Posterior cingulate gyrus (tissue), 11 donors: Measurements from ENCODE around the gene FABP6.

ENCODE experiments used
- DNase-seq, 10 donors: peaks; one replicate each; pipeline versions ENCODE4 v3.0.0 to v3.0.0-alpha.2; 2020 to 2021; ENCODE audit warnings: mixed read lengths in 3 of 10
- intact Hi-C: fragments of 100-400 bp; cut with DNase I; formaldehyde crosslinking; loops from one replicate; pipeline ENCODE4 v1.15.1; 2023

The FABP6 gene

DNA sequence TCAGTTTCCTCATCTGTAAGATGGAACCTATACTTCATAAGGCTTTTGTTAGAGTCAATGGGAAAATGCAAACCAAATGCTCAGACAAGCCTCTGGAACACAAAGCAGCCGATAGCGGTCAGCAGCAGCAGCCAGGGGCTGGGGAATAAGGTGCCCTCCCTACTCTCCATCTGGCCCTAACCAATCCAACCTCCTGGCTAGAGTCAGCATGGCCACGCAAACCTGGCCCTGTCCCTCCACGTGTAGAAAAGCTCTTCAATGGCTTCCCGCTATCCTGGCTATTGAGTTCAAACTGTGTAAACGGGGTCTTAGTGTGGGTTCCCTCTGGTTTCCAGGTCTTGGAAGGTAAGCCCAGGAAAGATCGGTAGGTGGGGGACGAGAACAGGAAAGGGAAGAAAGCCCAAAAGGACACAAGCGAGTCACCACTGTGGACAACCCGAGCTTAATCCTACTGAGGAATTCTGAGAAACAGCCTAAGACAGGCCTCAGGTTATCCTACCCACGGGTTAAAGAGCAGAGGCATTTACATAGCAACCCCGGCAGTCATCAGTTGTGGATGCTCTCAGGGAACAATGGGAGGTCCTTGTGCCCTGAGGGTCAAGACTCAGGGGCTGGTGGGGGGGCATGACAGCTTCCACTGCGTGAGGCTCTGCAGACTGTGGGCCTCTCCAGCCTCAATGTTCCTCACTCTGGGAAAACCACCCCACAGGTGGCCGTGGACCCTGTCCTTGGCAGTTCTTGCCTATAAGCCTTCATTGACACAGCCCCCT, 30.9 kb downstream of the FABP6 start:
- DNase-seq = peak in 1 of 10 donors; percentile 36
- intact Hi-C loops = no loop called here

- intact Hi-C loops = no loop called here
- DNase-seq = peak in 2 of 10 donors; percentile 47 to 51
Observed at GRCh38 chr5:160260881-160261815, 31.8 kb downstream of the FABP6 start.

- intact Hi-C loops = no loop called here
- peak in 2 of 10 donors; percentile 29 to 45 for DNase-seq
Observed at GRCh38 chr5:160262151-160263074, 33.1 kb downstream of the FABP6 start.

DNA sequence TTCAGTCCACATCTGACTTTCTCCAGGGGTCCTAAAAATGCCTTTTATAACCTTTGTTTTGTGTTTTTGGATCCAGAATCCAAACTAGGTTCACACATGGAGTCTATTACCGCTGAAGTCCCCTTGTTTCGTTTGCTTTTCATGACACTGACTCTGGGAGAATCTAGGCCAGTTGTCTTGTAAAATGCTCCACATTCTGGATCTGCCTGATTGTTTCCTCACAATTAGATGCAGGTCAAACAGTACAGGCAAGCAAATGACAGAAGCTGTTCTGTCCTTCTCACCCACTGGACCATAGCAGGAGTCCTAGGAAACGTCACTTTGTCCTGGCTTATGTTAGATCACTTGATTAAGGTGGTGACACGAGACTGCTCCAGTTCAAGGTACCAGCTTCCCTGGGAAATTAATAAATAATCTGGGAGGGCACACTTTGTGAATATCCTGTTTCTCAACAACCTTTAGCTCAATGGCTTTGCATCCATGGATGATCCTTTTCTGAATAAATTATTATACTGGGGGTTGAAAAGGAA, 34.1 kb downstream of the FABP6 start:
- intact Hi-C loops = no loop called here
- peak in 1 of 10 donors; percentile 0 for DNase-seq

GRCh38 chr5:160266044-160266443, 36.7 kb downstream of the FABP6 start:
- DNase-seq = peak in 2 of 10 donors; percentile 33 to 35
- intact Hi-C loops = no loop called here

GRCh38 chr5:160266752-160267345, 37.5 kb downstream of the FABP6 start:
- intact Hi-C loops = no loop called here

DNA sequence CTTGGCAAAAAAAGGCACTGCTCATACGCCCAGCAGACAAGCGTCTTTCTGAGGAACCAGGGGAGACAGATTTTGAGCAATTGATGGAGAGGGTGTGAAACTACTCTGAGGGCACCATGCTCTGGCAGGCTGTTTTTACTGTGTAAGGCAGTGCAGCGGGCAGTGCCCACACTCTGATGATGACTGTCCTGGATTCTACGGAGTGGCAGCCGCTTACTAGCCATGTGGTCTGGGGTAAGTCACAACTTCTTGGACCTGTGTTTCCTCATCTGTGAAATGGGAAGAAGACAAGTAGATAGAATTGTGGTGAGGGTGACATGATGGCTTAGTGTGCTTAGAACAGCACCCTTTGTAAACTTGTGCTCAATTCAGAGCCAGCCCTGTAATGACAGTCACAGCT, 38.8 kb downstream of the FABP6 start:
- peak in 1 of 10 donors; percentile 24 for DNase-seq
- intact Hi-C loops = no loop called here

More at GRCh38 chr5:160266752-160267345, 37.5 kb downstream of the FABP6 start:
- peak in 1 of 10 donors; percentile 65 for DNase-seq

- peak in 9 of 10 donors; percentile 39 to 93 (median 54) for DNase-seq
- intact Hi-C loops = no loop called here
Observed at GRCh38 chr5:160269017-160269416, 39.7 kb downstream of the FABP6 start.

DNA sequence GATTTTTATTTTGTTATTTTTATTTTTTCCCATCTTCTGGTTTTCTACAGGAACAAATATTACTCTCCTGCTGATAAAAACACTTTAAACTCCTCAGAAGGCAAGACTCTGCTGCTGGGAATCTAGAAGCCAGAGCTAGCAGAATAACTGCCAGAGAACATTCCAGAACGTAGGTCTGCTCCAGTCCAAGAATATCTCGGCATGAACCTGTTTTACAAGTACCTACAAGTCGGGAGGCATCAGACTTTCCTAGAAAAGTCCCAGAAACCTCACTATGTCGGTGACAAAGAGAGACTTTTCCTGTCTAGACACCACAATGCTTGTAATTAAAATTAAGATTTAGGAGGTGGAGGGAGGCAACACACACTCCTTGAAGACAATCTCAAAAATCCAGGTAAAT, 41.4 kb downstream of the FABP6 start:
- no peak for DNase-seq
- intact Hi-C loops = no loop called here

DNA sequence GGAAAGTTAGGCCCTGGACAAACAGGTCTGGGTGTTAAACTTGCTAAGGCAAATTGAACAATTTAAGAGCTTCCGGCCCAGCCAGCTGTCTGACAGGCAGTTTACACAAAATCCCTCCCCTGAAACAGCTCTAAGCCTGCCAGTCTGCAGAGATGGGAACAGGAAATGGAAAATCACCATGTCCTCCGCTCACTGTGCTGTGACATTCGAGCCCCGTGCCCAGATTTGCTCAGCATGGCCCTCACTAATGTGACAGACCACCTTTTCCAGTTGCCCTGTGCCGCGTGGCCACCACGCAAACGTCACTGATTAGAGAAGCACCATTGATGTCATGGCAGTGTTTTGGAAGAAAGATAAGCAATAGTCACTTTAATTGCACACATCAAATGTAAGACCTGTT, 42.1 kb downstream of the FABP6 start:
- peak in 2 of 10 donors; percentile 51 to 73 for DNase-seq
- intact Hi-C loops = no loop called here

- DNase-seq = peak in 1 of 10 donors; percentile 0
- intact Hi-C loops = no loop called here
Observed at GRCh38 chr5:160271836-160272235, 42.5 kb downstream of the FABP6 start.

GRCh38 chr5:160272264-160272663, 43.0 kb downstream of the FABP6 start:
- DNase-seq = peak in 1 of 10 donors; percentile 22
- intact Hi-C loops = no loop called here

- DNase-seq = no peak
- intact Hi-C loops = no loop called here
Observed at GRCh38 chr5:160272889-160273288, 43.6 kb downstream of the FABP6 start.

- intact Hi-C loops = no loop called here
- DNase-seq = peak in 2 of 10 donors; percentile 36 to 40
Observed at GRCh38 chr5:160274483-160274931, 45.2 kb downstream of the FABP6 start.

DNA sequence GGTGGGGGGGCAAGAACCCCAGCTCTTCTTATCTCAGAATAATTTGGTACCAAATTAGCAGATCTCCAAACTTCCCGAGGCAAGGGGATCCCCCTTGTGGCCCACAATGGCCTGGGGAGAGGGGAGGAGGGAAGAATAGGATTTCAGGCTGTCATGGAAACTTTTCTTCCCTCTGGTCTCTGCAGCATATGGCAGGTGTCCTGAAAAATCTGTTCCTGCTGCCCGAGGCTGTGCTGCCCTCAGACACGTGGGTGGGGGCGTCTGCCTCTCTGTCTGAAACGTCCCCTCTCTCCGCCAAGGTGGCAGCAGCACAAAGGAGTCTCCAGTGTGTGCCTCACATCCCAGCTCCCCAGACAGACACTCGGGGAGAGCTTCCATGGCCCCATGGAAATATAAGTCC, 49.0 kb downstream of the FABP6 start:
- intact Hi-C loops = no loop called here
- no peak for DNase-seq

DNA sequence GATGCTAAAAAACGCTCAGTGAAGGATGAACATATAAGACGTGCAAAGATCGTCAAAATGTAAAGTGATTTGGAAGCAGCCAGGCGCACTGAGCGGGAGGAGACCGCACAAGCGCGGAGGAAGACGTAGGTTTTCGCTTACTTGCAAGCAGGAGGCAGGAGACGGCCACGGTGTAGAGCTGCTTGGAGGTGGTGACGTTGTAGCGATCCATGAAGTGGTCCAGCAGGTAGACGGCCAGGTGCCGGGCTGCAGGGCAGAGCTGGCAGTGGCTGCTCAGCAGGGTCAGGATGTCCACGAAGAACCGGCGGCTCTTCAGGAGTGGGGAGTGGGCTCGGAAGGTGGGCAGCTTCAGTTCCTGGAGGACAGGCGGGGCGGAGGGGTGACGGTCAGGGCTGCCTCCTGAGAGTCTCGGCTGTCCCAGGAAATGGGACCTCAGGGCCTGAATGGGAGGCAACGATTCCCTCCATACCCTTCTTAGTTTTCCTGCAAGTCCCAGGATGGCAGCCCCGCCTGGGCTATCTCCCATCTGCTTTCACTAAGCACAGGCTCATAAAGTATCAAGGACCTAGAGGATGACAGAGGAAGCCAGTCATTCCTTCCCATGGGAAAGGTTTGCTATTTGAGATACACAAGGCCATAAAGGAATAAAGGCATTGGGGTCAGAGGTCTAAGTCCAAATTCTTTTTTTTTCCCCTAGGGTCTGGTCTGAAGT, 51.2 kb downstream of the FABP6 start:
- peak in 1 of 10 donors; percentile 63 for DNase-seq
- intact Hi-C loops = no loop called here

DNA sequence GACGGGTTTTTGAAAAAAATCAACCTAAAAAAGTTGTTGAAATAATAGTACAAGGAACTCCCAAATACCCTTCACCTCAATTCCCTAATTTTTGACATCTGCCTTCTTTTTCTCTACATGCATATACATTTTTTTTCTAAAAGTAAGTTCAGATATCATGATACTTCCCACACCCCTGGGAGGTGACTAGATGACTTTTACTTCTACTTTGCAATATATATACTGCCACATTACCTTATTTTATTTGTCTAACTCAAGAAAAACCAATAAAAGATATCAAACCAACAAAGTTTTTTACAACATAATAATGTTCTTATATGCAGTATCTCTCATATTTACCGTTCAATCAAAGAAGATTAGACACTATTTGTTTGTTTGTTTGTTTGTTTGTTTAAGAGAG, 52.0 kb downstream of the FABP6 start:
- no peak for DNase-seq
- intact Hi-C loops = no loop called here

DNA sequence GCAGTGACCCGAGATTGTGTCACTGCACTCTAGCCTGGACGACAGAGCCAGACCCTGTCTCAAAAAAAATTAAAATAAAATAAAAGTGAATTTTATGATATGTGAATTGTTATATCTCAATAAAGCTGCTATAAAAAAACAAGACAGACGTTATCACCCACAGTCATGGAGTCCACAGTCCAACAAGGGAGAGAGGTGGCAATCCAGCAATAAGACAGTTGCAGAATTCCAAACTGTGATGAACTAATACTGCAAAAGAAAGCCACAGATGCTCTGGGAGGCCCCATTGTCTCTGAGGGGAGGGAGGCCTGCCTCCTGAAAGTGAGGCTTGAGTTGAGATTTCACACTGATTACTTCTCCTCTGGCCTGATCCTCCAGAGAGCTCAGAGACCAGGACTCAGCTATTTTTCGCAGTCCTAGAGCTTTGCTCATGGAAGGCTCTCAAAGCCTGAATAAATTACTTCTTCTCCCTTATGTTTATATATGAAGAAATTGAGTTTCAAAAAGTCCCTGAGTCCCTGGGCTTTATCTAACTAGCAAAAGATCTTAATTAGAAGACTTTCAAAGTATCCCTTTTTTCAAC, 55.1 kb downstream of the FABP6 start:
- intact Hi-C loops = no loop called here
- no peak for DNase-seq
